ENCODE data around the gene CSK.
A peak's percentile ranks its signal among the peaks of the same experiment; 100 is the strongest.

Gene CSK

DNA sequence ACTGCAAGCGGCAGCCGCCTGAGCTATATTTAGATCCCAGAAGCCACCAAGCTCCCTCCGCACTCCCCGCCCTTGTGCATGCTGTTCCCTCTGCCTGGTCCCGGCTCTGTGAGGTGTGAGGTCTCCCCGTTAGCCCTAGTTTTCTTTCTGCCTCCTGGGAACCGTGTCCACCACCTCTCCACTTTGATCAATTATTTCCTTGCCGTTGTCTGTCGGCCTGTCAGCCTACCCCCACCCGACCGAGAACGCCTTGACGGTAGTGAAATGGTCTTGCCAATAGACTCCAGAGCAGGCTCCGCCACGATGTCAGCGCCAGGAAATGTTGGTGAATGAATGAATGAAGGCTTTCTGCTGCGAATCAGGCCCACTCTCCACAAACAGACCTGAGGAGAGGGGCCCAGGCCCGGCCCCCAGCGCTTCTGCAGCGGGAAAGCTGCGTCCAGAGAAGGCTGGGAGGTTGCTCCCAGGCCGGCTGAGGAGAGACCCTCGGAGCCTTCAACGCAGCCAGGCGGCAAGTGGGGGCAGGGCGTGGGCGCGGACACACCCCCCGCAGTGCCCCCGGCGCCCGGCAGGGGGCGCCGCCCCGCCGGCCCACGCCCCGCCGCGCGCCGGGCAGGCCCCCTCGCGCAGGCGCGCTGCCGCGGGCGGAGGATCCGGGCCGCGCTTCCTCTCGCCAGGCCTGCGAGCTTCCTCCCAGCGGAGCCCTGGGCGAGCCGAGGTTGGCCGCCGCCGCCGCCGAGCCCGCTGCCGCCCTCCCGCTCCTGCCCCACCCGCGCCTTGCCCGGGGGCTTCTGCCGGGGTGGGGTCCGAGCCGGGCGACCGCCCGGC, at the start of gene CSK:
CSK (plus strand) TSS at position 650 of the 828 bp plus-strand sequence. CDS start 16,218 bp downstream, outside the sequence.
- TF ChIP-seq, protein P1, sequence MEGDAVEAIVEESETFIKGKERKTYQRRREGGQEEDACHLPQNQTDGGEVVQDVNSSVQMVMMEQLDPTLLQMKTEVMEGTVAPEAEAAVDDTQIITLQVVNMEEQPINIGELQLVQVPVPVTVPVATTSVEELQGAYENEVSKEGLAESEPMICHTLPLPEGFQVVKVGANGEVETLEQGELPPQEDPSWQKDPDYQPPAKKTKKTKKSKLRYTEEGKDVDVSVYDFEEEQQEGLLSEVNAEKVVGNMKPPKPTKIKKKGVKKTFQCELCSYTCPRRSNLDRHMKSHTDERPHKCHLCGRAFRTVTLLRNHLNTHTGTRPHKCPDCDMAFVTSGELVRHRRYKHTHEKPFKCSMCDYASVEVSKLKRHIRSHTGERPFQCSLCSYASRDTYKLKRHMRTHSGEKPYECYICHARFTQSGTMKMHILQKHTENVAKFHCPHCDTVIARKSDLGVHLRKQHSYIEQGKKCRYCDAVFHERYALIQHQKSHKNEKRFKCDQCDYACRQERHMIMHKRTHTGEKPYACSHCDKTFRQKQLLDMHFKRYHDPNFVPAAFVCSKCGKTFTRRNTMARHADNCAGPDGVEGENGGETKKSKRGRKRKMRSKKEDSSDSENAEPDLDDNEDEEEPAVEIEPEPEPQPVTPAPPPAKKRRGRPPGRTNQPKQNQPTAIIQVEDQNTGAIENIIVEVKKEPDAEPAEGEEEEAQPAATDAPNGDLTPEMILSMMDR (IDR thresholded peaks at IDR 0.05): peak; percentile 91

DNA sequence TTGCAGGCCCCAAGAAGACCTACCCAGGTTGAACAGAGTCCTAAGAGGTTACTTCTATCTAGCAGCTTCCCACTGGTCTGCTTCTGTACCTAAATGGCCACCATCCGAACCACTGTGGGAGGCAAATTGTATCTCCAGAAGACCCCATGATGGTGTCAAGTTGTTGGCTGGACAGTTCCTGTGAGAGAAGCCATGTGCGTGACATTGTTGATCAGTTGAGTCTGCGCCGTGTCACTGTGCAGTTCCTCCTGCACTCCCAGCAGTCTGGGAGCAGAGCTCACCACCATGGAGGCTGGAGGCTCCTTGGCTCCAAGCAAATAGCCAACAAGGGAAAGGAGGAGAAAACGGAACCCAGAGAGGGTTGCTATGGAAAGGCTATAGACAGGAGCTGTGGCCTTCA, 49.0 kb upstream of the CSK start:
- TF ChIP-seq, protein P1 (IDR thresholded peaks at IDR 0.05): no peak

GRCh38 chr15:74733269-74733668, 48.6 kb upstream of the CSK start:
- TF ChIP-seq, protein P1 (IDR thresholded peaks at IDR 0.05): no peak

GRCh38 chr15:74735305-74735704, 46.6 kb upstream of the CSK start:
- TF ChIP-seq, protein P1 (IDR thresholded peaks at IDR 0.05): no peak

- TF ChIP-seq, protein P1 (IDR thresholded peaks at IDR 0.05): no peak
These were observed 39.5 kb upstream of the CSK start for GRCh38 chr15:74742422-74742821.

GRCh38 chr15:74746389-74746788, 35.5 kb upstream of the CSK start:
- TF ChIP-seq, protein P1 (IDR thresholded peaks at IDR 0.05): no peak

GRCh38 chr15:74748322-74748946, 33.4 kb upstream of the CSK start, which contains the start of gene CYP1A2:
Gene CYP1A2 (plus strand): TSS chr15:74748845. CDS start chr15:74749739, 894 bp downstream.
- TF ChIP-seq, protein P1 (IDR thresholded peaks at IDR 0.05): no peak
